GM18861 (cell line): ENCODE results near the gene PKN1.
"Not testable (repeated sequence)": the region's sequence is repeated elsewhere in the genome, so short reads cannot be mapped to it uniquely, and the experiment has no call there.

Experiments
- ATAC-seq: cut with Tn5 transposase; IDR thresholded peaks from one replicate; pipeline ENCODE4 v1.9.1; 2021; ENCODE audit not compliant: unreplicated experiment

Gene PKN1

GRCh38 chr19:14460935-14461334 lies 27.8 kb downstream of the PKN1 start:
- ATAC-seq, result no peak

GRCh38 chr19:14462401-14462800 lies 29.3 kb downstream of the PKN1 start:
- ATAC-seq, result not testable (repeated sequence)

- no peak for ATAC-seq
Measured at GRCh38 chr19:14463747-14464146, 30.6 kb downstream of the PKN1 start.

GRCh38 chr19:14467391-14467790 lies 34.3 kb downstream of the PKN1 start:
- ATAC-seq, result no peak

GRCh38 chr19:14467816-14468215 lies 34.7 kb downstream of the PKN1 start:
- ATAC-seq, result no peak

GRCh38 chr19:14470031-14470876 lies 37.1 kb downstream of the PKN1 start:
- no peak for ATAC-seq

GRCh38 chr19:14471436-14472187 lies 38.5 kb downstream of the PKN1 start:
- ATAC-seq, result no peak

- no peak for ATAC-seq
Measured at GRCh38 chr19:14472202-14472938, 39.3 kb downstream of the PKN1 start.

- ATAC-seq, result no peak
Measured at GRCh38 chr19:14473073-14473977, 40.2 kb downstream of the PKN1 start.

- no peak for ATAC-seq
Measured at GRCh38 chr19:14473978-14474578, 41.0 kb downstream of the PKN1 start.

- ATAC-seq, result no peak
Measured at GRCh38 chr19:14474827-14475226, 41.7 kb downstream of the PKN1 start.

GRCh38 chr19:14475251-14476073 lies 42.4 kb downstream of the PKN1 start, which contains the start of gene PTGER1:
Gene PTGER1 (minus strand): TSS chr19:14475354. CDS start chr19:14474320, 1,034 bp downstream.
- ATAC-seq, result no peak

GRCh38 chr19:14476327-14476672 lies 43.2 kb downstream of the PKN1 start:
- no peak for ATAC-seq

- no peak for ATAC-seq
Measured at GRCh38 chr19:14476673-14477401, 43.7 kb downstream of the PKN1 start.

GRCh38 chr19:14477418-14478112 lies 44.5 kb downstream of the PKN1 start:
- ATAC-seq, result no peak

- no peak for ATAC-seq
Measured at GRCh38 chr19:14478113-14478545, 45.0 kb downstream of the PKN1 start.

GRCh38 chr19:14479309-14479974 lies 46.3 kb downstream of the PKN1 start:
- no peak for ATAC-seq
